Measurements from ENCODE around the gene PLEKHH1.

The PLEKHH1 gene

DNA sequence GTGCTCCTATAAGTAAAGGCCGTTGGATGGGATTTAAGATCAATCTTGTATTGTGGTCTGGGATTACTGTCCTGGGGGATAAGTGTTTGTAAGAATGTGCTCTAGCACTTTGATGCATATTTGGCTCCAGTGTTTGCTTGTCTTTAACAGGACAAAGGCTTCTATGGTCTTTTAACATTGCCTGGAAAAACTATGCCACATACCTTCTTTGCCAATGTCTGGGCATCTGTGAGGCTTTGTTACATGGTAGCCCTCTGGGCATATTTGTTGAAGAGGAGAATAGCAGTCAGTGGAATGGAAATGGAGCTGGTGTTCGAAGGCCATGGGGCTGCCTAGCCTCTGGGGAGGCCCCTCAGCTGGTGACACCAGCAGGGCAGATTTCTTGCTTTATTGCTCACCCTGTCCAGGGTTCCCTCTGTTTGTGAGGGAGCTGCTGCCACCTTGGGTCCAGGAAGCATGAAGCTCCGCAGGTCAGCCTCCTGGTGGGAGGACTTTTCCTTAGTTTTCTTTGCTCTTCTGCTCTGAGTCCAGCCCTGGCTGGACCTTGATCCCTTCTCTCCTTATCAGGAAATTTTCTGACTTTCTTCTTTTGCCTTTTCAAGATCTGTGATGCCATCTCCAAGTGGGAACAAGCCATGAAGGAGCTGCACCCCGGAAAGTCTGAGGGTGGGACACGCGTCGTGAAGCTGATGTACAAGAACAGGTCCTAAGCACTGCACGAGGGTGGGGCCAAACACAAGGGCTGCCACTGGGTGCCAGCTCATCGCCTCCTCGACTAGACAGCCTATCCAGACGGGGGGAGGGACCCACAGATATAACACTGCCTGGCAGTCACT lies 47.5 kb downstream of the PLEKHH1 start:
- TF ChIP-seq, protein P1, sequence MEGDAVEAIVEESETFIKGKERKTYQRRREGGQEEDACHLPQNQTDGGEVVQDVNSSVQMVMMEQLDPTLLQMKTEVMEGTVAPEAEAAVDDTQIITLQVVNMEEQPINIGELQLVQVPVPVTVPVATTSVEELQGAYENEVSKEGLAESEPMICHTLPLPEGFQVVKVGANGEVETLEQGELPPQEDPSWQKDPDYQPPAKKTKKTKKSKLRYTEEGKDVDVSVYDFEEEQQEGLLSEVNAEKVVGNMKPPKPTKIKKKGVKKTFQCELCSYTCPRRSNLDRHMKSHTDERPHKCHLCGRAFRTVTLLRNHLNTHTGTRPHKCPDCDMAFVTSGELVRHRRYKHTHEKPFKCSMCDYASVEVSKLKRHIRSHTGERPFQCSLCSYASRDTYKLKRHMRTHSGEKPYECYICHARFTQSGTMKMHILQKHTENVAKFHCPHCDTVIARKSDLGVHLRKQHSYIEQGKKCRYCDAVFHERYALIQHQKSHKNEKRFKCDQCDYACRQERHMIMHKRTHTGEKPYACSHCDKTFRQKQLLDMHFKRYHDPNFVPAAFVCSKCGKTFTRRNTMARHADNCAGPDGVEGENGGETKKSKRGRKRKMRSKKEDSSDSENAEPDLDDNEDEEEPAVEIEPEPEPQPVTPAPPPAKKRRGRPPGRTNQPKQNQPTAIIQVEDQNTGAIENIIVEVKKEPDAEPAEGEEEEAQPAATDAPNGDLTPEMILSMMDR (IDR thresholded peaks at IDR 0.05; ENCODE audit: borderline replicate concordance, control extremely low read depth, extremely low read depth, insufficient read depth, missing control alignments): no peak
- DNase-seq (ENCODE audit: low spot score): no peak
- in situ Hi-C loops (cut with MboI; ENCODE audit: low sequenced_read_pairs, unreplicated experiment): loop anchor here (10.0 kb wide), 2 partner anchors 124 to 156 kb away; partner anchors contain the start of gene RDH12

DNA sequence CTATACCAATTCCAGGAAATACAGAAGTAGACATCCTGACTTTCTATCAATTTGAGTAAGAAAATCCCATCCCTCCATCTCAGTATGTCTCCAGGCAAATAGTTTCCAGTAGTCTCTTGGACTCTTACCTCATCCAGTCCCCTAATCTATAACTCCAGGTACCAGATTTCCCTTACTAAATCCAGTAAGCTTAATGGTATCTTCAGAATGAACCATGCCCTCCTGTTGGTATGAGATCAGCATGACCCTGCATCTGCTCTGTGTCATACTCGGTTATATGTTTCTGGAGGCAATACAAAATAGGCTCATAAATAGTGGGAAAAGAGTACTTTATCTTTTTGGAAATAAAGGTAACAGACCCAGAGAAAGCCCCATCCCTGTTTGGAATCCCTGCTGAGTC lies 48.6 kb downstream of the PLEKHH1 start:
- in situ Hi-C loops (cut with MboI; ENCODE audit: low sequenced_read_pairs, unreplicated experiment): loop anchor here (10.0 kb wide), 2 partner anchors 123 to 157 kb away; partner anchors contain the start of gene RDH12

DNA sequence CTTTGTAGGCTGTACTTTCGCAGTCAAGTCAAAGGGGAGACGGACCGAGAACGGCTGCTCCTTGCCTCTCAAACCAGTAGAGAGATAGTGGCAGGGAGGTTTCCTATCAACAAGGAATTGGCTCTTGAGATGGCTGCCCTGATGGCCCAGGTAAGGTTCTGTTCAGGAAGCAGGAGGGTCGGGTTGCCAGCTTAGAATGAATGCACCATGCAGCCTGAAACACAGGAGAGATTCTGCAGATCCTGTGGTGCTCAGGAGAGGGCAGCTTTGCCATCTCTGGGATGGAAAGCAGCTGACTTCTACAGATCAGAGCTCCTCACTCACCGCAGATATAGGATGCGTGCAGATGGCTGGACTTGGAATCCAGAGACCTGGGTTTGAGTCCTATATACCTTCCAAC lies 49.0 kb downstream of the PLEKHH1 start:
- TF ChIP-seq, protein P1 (IDR thresholded peaks at IDR 0.05; ENCODE audit: borderline replicate concordance, control extremely low read depth, extremely low read depth, insufficient read depth, missing control alignments): no peak
- in situ Hi-C loops (cut with MboI; ENCODE audit: low sequenced_read_pairs, unreplicated experiment): loop anchor here (10.0 kb wide), 2 partner anchors 123 to 157 kb away; partner anchors contain the start of gene RDH12
- DNase-seq (ENCODE audit: low spot score): no peak

More for the DNA sequence above, 48.6 kb downstream of the PLEKHH1 start:
- TF ChIP-seq, protein P1 (IDR thresholded peaks at IDR 0.05; ENCODE audit: borderline replicate concordance, control extremely low read depth, extremely low read depth, insufficient read depth, missing control alignments): no peak
- no peak for DNase-seq (ENCODE audit: low spot score)

DNA sequence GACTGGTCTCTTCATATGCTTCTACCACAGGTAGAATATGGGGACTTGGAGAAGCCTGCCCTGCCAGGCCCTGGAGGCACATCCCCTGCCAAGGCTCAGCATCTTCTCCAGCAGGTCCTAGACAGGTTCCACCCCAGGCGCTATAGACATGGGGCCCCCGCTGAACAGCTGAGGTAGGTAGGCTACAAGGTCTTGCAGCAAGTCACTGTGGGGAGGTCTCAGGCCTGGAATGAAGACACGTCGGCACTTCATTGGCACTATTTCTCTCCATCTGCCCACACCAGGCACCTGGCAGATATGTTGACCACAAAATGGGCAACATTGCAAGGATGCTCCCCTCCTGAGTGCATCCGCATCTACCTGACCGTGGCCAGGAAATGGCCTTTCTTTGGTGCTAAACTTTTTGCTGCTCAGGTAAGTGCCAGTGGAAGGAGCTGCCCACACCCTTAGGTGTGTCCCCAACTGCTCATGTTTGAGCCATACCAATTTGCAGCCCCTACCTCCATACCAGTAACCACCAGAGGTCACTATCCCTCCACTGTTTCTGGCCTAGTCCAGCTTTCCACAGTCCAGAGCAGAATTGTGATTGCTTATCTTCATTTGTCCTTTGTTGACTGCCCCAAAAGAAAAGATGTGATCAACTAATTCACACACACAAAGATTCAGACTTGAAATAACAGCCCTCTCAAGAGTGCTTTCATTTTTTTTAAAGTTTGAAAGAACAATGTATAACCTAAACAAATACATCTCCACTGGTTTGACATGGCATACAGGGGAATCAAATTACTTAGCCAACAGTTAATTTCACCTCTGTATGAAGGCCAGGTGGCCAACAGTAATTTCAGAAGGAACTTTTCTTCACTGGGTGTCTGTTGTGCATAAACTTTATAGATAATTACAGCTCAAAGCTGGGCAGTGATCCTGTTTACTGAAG lies 50.9 kb downstream of the PLEKHH1 start:
- peak; percentile 76 for DNase-seq (ENCODE audit: low spot score)
- in situ Hi-C loops (cut with MboI; ENCODE audit: low sequenced_read_pairs, unreplicated experiment): loop anchor here (10.0 kb wide), 2 partner anchors 121 to 159 kb away; partner anchors contain the start of gene RDH12
- TF ChIP-seq, protein P1 (IDR thresholded peaks at IDR 0.05; ENCODE audit: borderline replicate concordance, control extremely low read depth, extremely low read depth, insufficient read depth, missing control alignments): peak; percentile 64

DNA sequence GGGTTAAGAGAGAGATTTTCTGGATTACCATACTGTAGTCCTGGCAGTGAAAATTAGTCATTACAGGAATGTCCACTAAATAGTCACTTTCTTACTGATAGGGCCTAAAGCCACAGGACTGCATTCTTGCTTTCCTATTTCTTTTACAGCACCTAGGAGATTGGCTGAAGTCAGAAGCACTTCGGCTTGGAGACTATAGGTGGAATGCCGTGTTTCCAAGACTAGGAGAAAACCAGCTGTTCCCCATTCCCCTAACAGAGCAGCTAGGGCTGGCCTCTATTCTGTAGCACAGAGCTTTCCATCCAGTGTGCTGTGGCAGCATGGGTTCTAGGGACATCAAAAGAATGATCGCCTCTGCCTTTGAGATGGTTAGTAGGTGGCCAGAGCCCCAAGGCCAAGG lies 51.9 kb downstream of the PLEKHH1 start:
- TF ChIP-seq, protein P1 (IDR thresholded peaks at IDR 0.05; ENCODE audit: borderline replicate concordance, control extremely low read depth, extremely low read depth, insufficient read depth, missing control alignments): no peak
- in situ Hi-C loops (cut with MboI; ENCODE audit: low sequenced_read_pairs, unreplicated experiment): loop anchor here (10.0 kb wide), 2 partner anchors 120 to 160 kb away; partner anchors contain the start of gene RDH12
- DNase-seq (ENCODE audit: low spot score): no peak

DNA sequence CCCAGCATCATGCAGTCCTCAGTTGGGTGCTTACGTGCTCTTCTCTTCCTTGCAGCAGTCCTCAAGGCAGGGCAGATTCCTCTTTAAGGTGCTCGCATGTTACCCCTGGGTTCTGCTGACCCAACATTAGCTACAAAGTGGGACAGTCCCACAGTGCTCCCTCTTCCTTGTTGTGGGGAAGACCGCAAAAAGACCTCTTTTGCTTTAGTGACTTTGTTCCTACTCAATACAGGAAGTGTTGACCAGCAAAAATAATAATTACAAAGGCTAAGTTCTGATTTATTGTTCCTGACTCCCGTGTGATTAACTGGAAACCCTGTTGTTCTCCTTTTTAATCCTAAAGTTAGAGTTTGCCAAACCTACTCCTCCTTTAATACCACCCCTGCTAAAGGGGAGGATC lies 53.3 kb downstream of the PLEKHH1 start:
- TF ChIP-seq, protein P1 (IDR thresholded peaks at IDR 0.05; ENCODE audit: borderline replicate concordance, control extremely low read depth, extremely low read depth, insufficient read depth, missing control alignments): no peak
- in situ Hi-C loops (cut with MboI; ENCODE audit: low sequenced_read_pairs, unreplicated experiment): loop anchor here (10.0 kb wide), 2 partner anchors 118 to 162 kb away; partner anchors contain the start of gene RDH12
- DNase-seq (ENCODE audit: low spot score): no peak

All from GM13976 (cell line).